Measurements from ENCODE around the gene CDK5RAP3.
"Not testable (repeated sequence)": the region's sequence is repeated elsewhere in the genome, so short reads cannot be mapped to it uniquely, and the experiment has no call there.

CDK5RAP3 gene

DNA sequence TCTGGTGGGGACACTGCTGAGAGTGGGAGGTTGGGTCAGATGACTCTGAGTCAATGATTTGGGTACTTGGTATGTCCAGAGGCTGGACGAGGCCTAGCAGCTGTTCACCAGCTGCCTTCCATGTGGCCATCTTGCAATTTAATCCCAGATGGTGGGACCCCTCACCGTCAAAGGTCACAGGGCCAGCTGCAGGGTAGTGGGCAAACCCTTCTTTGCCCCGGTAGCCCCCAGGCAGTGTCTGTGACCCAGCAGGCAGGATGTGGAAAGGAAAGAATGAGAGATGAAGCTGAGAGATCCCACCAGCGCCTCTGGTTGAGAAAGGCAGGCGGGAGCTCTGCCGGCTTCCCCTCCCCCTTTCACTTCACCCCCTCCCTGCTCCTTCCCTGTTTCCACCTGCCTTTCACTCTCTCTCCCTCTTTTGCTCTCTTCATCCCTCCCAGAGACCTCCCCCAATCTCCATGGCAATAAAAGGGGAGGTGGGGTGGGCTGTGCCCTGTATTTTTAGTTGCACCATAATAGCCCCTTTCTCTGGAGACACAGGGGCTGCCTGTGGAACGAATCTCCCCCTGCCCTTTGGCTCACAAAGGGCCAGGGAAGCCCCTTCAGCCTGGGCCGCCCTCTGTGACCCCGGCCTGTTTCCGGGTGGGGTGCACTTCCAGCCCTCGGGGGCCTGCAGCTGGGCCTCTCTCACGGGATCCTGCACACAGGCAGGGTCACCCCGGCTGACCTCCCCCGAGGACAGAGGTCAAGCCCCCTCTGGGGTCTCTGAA, 20.2 kb downstream of the CDK5RAP3 start:
- in situ Hi-C loops (cut with HindIII; ENCODE audit: low pct_ligation_motif_present, low pct_unique_long_range_greater_than_20kb, low sequenced_read_pairs) = no loop called here
- no peak for DNase-seq

DNA sequence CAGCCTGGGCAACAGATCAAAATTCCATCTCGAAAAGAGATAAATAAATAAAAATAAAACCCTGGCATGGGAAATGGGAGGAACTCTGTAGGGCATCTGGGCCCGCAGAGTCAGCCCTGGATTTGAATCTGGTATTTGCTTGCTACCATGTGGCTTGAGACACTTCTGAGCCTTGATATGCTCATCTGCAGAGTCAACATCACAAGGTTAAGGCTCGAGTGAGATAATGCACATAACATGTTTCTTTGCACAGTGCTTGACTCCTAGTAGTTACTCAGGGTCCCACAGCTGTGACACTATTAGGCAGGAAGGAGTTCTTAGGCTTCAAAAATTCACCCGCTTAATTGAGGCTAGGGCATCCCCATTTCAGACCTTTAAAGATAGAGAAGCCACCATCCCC, 21.3 kb downstream of the CDK5RAP3 start:
- no peak for DNase-seq
- in situ Hi-C loops (cut with HindIII; ENCODE audit: low pct_ligation_motif_present, low pct_unique_long_range_greater_than_20kb, low sequenced_read_pairs) = no loop called here

DNA sequence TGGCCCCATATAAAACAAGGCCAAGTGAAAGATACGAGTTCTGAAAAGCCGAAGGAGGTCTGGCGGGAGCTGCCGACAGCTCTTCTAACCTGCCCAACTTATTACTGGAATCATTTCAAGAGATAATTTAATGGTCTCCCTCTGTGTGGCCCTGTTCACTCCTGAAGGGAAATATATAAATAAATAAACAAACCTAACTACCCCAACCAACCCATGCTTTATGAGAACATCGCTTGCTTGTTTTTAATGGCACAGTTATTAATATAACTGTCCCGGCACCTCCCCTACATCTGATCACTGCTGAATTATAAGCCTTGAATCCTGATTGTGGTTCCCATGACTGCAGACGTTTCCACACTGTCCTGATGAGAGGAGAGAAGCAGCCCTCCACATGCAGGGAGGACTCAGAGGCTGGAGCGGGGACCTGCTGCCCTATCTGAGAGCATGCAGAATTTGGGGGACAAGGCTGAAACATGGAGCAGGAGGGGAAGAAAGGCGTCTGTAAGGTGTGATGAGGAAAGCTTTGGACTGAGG, 22.2 kb downstream of the CDK5RAP3 start:
- in situ Hi-C loops (cut with HindIII; ENCODE audit: low pct_ligation_motif_present, low pct_unique_long_range_greater_than_20kb, low sequenced_read_pairs) = no loop called here
- no peak for DNase-seq

DNA sequence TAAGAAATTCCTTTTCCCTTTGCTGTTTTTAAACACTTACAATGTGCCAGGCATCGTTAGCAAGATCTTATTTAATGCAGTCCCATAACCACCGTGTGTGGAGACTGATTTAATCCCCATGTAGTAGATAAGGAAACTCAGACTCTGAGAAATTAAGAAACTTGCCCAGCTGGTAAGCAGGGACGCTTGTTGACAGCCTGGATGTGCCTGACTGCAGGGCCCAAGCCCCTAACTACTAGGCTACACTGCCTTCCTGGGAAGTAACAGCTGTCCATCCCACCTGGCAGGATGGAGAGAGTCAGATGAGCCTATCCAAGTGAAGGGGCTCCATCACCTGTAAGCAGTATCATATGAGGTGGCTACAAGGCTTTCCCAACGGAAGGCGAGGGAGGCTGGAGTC, 23.1 kb downstream of the CDK5RAP3 start:
- DNase-seq = no peak
- in situ Hi-C loops (cut with HindIII; ENCODE audit: low pct_ligation_motif_present, low pct_unique_long_range_greater_than_20kb, low sequenced_read_pairs) = no loop called here

DNA sequence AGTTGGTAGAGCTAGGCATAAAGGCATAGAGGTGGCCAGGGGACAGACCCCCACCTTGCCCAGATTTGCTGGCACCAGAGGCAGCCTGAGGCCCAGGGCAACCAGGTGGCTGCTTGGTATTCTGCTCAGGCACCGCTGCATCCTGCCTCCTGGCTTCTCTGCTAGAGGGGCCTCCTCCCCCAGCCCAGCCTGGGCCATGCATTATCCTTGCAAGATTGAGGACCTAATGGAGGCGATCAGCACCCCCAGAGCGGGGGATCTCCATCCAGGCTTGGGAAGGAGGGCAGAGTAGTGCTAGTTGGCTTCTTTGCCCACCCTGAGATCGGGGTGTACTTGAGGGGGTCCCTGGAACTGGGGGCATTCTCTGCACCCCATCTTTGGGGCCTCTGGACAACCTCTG, 23.8 kb downstream of the CDK5RAP3 start:
- in situ Hi-C loops (cut with HindIII; ENCODE audit: low pct_ligation_motif_present, low pct_unique_long_range_greater_than_20kb, low sequenced_read_pairs) = no loop called here
- DNase-seq = no peak

DNA sequence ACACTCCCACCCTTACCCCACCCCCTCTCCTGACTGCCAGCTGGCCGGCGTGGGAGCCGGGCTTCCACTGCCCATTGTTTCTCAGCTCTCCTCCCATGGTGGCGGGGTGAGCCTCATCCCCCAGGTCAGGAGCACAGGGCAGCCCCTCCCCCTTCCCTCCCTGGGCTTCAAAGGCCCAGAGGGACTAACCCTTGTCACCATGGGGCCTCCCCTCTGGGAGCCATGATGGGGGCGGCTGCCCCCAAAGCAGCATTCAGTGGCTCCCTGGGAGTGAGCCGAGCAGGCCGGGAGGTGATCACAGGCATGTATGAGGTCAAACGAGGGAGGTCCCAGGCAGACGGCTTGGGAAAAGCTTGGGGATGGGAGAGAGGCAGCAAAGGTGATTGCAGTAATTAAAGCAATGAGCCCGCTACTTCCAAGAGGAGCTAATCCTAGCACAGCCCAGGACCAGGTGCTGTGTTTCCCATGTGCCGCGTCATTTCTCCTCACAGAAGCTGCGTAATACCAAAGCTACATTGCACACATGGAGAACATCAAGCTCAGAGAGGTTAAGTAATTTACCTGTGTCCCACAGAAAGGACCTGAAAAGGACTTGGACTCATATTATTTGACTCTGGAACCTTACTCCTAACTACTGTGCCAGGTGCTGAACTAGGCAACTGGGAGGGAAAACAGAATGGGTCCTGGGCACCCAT, 24.5 kb downstream of the CDK5RAP3 start:
- no peak for DNase-seq
- in situ Hi-C loops (cut with HindIII; ENCODE audit: low pct_ligation_motif_present, low pct_unique_long_range_greater_than_20kb, low sequenced_read_pairs) = no loop called here

DNA sequence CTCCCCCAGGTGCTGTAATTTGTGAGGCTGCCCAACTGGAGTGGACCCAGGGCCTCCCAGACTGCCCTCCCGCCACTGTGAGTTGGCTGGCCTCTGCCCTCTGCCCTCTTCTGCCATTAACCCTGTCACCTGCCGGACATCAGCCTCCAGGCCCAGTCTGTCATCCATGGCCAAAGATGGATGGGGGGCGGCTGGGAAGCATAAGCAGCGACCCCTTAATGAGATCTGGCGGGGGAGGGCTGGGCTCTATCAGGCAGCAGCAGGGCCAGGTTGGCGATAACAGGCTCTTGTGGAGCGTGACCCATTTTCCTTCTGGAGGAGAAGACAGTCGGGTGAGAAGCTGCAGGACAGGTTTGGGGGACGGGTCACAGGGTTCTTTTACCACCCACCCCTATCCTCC, 25.3 kb downstream of the CDK5RAP3 start:
- in situ Hi-C loops (cut with HindIII; ENCODE audit: low pct_ligation_motif_present, low pct_unique_long_range_greater_than_20kb, low sequenced_read_pairs) = no loop called here
- no peak for DNase-seq

DNA sequence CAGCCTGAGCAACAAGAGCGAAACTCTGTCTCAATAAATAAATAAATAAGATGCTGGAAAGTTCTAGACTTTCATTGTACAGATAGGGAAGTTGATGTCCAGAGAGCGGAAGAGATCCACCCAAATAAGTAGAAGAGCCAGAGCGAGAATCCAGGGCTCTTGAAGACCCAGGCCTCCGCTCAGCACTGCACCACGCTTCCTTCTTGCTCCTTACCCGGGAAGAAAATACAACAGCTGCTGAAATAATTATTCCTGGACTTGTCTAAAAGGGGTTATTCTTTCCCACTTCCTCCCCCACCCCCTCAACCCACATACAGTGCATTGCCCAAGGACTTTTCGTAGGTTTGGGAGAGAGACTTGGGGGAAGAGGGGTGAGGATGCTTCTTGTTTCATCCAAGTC, 26.7 kb downstream of the CDK5RAP3 start:
- in situ Hi-C loops (cut with HindIII; ENCODE audit: low pct_ligation_motif_present, low pct_unique_long_range_greater_than_20kb, low sequenced_read_pairs) = no loop called here

DNA sequence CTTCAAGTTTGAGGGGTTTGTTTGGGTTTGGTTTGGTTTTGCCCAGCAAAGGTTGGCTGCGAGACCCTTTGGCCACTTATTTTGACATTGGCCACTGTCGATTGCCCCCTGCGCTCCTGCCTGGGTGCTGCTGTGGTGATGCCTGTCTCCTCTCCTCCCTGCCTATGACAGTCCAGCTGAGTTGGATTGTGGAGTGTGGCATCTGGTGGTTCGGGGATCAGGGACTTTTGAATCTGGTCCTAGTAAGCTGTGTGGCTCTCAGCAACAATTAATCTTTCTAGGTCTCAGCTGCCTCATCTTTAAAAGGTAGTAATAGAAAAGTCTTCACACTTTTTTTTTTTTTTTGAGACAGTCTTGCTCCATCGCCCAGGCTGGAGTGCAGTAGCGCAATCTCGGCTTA, 27.1 kb downstream of the CDK5RAP3 start:
- no peak for DNase-seq
- in situ Hi-C loops (cut with HindIII; ENCODE audit: low pct_ligation_motif_present, low pct_unique_long_range_greater_than_20kb, low sequenced_read_pairs) = no loop called here

More for the DNA sequence above, 26.7 kb downstream of the CDK5RAP3 start:
- no peak for DNase-seq

DNA sequence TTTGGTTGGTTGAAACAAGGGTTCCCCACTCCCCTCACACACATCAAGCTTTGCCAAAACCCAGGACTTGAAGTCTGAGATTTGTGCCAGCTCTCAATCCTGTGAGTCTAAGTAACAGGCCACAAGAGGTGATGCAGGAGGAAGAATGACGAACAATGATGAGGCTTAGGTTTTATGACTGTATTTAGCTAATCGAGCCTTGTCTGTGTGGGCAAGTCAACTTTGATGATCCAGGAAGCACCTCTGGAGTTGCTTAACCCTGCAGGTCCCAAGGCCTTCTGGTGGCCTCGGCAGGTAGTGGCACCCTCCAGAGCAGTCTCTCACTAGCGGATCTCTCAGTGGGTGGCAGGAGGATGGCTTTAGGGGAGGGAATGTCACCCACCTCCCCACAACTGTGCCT, 28.7 kb downstream of the CDK5RAP3 start:
- DNase-seq = no peak

DNA sequence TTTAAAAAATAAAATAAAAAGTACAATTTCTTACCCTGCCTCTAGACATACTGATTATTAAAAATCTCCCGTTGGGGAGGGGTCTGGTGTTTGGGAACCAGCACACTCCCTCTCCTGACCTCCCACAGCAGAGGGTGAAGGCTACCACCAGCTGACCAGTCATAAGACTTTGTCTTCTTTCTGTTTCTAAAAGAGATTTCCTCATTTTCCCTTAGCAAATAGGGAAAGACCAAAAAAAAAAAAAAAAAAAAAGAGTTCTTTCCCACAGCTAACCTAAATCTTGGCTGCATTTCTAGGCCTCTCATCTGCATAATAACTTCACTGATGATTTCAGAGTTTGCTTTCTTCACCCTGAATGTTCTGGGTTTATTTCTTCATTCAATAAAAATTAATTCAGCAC, 30.3 kb downstream of the CDK5RAP3 start:
- in situ Hi-C loops (cut with HindIII; ENCODE audit: low pct_ligation_motif_present, low pct_unique_long_range_greater_than_20kb, low sequenced_read_pairs) = no loop called here
- DNase-seq = no peak

More for the DNA sequence above, 28.7 kb downstream of the CDK5RAP3 start:
- in situ Hi-C loops (cut with HindIII; ENCODE audit: low pct_ligation_motif_present, low pct_unique_long_range_greater_than_20kb, low sequenced_read_pairs) = no loop called here

DNA sequence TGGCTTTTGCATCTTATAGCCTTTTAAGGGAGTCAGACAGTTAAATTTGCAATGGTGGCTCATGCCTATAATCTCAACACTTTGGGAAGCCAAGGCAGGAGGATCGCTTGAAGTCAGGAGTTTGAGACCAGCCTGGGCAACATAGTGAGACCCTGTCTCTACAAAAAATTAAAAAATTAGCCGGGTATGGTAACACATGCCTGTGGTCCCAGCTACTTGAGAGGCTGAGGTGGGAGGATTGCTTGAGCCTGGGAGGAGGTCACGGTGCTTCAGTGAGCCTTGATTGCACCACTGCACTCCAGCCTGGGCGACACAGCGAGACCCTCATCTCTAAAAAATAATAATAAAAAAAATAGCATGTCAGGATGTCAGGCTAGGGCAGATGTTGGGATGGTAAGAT, 30.7 kb downstream of the CDK5RAP3 start:
- in situ Hi-C loops (cut with HindIII; ENCODE audit: low pct_ligation_motif_present, low pct_unique_long_range_greater_than_20kb, low sequenced_read_pairs); DNase-seq: not testable (repeated sequence)

DNA sequence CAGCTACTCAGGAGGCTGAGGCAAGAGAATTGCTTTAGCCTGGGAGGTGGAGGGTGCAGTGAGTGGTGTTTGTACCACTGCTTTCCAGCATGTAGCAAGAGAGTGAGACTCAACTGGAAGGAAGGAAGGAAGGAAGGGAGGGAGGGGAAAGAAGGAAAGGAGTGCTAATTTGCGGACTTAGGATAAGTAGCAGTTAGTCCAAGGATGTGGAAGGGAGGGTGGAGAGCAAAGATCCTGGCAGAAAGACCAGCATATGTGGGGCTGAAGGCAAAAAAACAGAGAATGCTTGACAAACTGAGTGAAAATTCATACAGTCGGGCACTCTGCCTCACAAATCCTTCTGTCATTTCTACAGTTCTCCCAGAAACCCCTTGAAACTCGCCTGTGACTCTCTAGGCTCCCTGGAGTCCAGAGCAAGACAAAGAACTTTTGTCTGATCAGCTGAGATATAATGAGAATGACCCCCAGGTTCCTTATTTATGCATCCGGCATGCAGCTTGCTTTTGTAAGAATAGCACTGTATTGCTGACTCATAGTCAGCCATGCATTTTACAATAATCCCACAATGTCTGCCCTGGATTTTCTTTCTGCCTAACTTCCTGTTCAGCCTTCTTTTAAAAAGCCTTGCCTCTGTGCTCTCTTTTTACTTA, 31.5 kb downstream of the CDK5RAP3 start:
- peak; percentile 78 for DNase-seq

DNA sequence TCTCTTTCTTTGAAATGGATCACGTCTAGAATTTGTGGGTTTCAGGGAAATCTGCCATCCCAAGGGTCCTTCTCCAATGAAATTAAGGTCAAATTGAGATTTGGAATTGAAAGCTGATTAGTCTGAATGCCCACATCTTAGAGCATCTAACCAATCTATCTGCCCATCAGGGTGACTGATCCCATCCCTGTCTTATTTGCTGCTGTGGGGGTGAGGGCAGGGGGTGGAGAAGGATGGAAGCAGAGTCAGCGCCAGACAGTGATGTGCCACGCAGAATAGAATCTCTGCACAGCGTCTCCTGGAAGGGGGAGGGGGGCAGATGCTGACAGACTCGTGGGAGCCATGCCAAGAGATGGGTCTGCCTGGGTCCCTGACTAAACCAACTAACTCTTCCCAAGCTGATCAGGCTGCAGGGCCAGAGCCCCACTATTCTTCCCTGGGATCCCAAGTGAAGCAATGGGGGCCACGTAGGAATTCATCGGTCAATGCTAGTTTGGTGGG, 32.1 kb downstream of the CDK5RAP3 start:
- in situ Hi-C loops (cut with HindIII; ENCODE audit: low pct_ligation_motif_present, low pct_unique_long_range_greater_than_20kb, low sequenced_read_pairs) = no loop called here
- DNase-seq = no peak

More for the DNA sequence above, 31.5 kb downstream of the CDK5RAP3 start:
- in situ Hi-C loops (cut with HindIII; ENCODE audit: low pct_ligation_motif_present, low pct_unique_long_range_greater_than_20kb, low sequenced_read_pairs) = no loop called here

DNA sequence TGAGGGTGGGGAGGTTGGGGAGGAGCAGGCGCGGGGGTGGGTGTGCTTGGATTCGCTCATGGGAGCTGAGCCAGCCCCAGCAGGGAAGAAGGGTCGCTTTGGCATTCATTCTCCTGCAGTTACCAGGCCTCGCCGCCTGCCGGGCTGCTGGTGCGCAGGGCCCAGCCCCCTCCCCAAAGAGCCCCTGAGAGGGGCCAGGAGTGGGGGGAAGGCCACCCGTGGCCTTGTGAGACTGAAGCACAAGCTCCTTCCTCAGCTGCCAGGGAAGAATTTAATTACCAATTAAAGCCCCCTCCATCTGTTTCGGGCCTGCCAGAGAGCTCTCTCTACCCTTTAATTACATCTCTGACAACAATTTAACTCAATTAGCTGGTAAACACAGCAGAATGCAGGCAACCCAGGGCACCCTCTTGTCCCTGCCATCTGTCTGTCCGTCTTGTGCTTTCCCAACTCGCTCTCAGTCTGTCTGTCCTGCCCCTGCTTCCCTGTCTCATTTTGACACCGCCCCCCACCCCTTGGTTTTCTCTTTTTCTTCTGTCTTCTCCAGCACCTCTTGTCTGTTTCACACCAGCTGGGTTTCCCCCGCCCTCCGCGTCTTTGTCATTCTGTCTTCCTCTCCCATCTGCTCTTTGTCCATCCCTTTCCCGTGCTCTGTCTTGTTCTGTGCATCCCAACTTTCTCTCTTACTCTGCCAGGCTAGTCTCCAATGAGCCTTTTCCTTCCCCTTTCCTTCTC, 32.7 kb downstream of the CDK5RAP3 start:
- no peak for DNase-seq
- in situ Hi-C loops (cut with HindIII; ENCODE audit: low pct_ligation_motif_present, low pct_unique_long_range_greater_than_20kb, low sequenced_read_pairs) = no loop called here

DNA sequence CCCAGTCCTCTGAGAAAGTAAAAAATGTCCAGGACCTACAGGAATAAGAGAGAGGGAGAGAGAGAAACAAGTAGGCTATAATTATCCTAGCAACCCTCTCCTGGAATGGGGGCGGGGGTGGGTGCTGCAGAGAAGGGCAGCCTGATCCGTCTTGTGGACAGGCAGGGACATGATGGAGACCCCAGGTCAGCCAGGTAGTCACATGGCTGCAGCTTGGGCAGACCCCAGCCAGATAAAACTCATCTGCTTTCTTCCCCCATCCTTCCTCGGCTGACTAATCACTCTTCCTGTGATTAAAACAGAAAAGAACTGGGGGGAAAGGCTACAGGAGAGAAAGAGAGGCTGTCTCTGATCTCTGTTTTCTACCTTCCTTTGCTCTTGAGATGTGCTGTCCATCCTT, 34.1 kb downstream of the CDK5RAP3 start:
- no peak for DNase-seq
- in situ Hi-C loops (cut with HindIII; ENCODE audit: low pct_ligation_motif_present, low pct_unique_long_range_greater_than_20kb, low sequenced_read_pairs) = no loop called here

DNA sequence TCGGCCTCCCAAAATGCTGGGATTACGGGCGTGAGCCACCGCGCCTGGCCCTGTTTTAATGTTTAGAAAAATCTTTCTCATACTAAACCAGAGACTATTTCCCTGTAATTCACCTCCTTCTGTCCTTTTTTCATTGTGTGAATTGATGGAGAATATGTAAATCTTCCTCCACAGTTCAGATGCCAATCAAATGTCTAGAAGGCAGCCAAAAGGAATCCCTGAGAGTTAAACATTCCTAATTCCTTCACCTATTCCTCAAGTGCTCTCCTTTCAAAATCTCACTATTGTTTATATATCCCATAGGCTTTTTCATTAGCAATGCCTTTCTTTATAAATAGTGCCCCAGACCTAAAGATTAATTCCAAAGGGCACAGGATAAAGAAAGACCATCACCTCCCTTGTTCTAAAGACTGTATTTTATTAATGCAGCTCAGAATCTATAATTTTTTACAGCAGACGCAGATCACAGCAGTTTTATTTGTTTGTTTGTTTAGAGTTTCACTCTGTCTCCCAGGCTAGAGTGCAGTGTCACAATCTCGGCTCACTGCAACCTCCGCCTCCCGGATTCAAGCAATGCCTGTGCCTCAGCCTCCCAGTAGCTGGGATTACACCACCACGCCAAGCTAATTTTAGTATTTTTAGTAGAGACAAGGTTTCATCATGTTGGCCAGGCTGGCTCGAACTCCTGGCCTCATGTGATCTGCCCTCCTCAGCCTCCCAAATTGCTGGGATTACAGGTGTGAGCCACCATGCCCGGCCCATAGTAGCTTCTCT, 36.2 kb downstream of the CDK5RAP3 start:
- in situ Hi-C loops (cut with HindIII; ENCODE audit: low pct_ligation_motif_present, low pct_unique_long_range_greater_than_20kb, low sequenced_read_pairs) = no loop called here
- DNase-seq = no peak

DNA sequence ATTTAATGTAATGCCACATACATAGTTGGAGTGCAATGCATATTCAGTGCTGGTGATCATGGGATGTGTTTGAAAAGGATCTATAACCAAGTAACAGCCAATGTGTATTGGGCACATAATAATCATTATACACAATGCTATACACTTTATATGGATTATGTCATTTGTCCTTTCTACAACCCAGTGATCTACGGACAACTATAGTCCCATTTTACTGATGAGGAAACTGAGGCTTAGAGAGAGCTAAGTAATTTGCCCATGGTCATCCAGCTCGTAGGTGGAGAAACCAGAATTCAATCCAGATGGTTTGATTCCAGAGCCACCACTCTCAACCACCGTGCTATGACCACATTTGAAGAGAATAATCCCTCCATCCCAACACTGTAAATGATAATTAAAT, 39.3 kb downstream of the CDK5RAP3 start:
- no peak for DNase-seq
- in situ Hi-C loops (cut with HindIII; ENCODE audit: low pct_ligation_motif_present, low pct_unique_long_range_greater_than_20kb, low sequenced_read_pairs) = no loop called here

All from ACHN (cell line).